DMS79 (cell line): Measurements from ENCODE around the gene APCS.

ENCODE experiments used
- DNase-seq: peaks from one replicate; lab custom pipeline; 2025; lab: John Stamatoyannopoulos, UW

APCS gene, protein sequence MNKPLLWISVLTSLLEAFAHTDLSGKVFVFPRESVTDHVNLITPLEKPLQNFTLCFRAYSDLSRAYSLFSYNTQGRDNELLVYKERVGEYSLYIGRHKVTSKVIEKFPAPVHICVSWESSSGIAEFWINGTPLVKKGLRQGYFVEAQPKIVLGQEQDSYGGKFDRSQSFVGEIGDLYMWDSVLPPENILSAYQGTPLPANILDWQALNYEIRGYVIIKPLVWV

DNA sequence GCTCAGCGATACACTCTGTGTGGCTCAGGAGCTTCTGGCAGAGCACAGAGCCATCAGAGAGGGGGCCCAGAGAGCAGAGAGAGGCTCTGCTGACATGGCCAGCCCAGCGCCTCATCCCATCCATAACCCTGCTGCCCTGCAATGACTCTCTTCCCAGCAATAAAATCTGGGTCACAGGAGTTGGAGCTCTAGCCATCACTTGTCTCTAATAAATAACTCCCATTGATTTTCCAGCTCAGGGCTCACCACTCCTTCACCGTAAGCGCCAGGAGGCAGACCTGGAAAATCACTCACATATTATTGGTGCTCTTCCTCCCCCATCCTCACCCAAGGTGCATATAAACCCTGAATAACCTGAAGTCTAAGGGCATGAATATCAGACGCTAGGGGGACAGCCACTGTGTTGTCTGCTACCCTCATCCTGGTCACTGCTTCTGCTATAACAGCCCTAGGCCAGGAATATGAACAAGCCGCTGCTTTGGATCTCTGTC is at the start of gene APCS:
Gene APCS, plus strand, starts transcription at position 366 of the 491 bp plus-strand sequence. Its CDS starts 96 bp downstream, at position 462.
- no peak for DNase-seq

DNA sequence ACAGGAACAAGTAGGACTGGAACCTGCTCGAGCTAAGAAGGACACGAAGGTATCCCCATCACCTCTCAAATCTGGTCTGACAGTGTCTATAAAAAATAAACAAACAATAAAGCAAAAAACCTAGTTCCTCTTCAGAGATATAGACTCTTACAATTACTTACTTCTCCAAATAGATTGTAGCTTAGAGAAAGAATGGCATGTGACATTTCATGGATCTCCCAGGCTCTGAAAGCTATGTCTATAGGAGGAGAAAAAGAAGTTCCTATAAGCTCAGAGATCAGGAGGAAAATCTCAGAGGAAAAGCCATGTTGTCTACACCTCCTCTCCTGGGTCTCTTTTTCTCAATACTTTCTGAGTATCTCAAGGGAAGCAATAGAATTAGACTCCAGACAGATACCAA is 39.5 kb upstream of the APCS start:
- DNase-seq = no peak

GRCh38 chr1:159554261-159554660 is 33.4 kb upstream of the APCS start:
- DNase-seq = no peak

DNA sequence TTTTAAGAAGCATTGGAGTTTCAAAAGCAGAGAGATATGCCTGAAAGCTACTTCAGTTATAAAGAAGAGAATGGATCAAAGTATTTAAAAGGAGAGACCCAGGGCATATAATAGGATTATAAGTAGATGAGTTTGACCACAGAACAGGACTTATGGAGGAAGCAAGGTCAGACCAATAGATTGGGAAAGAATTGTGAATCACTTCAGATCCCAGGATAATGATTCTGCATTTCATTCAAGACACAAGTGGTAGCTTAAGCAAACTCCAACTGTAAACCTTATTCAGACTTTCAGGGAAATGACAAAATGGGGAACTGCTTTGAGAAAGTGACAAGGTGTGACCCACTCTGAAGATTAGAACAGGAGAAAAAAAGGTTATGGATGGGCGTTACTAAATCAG is 32.9 kb upstream of the APCS start:
- DNase-seq = no peak

GRCh38 chr1:159556931-159557369 is 30.7 kb upstream of the APCS start:
- no peak for DNase-seq

DNA sequence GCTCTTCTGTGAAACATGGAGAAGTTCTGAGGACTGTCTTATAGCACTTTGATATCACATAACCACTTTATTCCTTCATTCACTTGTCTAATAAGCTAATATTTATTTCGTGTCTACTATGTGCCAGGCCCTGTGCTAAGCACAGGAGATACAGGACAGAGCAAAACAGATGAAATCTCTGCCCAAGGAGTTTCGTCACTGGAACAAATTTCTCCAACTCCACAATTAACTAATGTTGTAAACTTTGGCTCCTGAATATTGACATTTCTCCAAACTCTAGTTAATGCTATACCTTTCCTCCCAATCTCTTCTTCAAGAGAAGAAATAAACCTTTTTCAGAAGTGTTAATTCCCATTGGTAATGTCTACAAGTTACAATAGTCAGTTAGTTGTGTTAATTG is 27.0 kb upstream of the APCS start:
- no peak for DNase-seq

DNA sequence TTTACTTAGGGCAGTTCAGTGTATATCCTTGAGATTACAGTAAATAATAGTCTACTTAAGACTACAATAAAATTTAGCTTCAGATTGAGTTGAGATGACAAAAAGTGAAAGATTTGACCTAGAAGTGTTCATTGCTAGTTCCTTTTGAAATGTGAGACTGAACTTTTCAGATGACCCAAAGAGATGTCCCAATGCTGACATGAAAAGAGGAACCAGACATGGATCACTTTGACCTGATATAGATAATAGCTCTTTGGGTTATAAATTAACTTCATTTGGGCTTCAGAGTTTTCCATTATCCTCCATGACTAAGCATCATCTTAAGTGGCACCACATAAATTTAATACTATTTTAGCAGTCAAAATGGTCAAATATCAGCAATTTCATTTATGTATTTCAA is 26.1 kb upstream of the APCS start:
- DNase-seq = no peak

DNA sequence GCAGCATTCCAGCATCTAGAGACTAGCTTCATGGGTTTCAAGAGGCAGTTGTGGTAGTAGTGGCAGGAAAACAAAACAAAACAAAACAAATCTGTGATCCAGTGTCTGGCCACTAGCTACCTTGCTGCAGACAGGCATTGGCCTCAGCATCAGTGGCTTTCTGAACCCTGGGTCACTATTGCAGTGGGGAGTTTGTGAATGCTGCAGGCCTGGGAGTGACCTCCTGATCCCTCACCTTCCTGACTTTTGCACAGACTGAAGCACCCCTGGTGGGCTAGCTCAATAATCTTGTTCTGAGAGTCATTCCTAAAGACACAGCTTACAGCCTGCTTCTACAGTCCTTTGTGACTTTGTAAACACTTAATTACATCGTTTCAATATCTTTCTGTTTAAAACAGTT is 24.9 kb upstream of the APCS start:
- DNase-seq = no peak

- no peak for DNase-seq
These were observed 10.2 kb upstream of the APCS start for GRCh38 chr1:159577446-159577845.

DNA sequence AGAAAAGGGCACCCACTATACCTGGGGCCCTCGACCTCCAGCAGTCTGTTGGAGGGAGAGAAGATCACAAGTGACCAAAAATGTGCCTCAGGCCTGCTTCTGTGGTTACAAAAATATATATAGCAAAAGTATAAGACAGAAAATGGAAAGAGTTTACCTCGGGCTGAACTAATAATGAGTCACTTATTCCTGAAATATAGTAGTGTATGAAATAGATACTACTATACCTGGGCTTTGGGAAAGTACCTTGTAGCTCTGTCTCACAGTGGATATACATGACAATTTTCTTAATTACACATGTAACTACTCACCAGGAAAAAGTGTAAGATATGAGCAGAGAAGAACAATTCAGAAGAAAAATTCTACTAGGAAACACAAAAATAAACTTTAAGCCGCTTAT is 7.3 kb upstream of the APCS start:
- no peak for DNase-seq

DNA sequence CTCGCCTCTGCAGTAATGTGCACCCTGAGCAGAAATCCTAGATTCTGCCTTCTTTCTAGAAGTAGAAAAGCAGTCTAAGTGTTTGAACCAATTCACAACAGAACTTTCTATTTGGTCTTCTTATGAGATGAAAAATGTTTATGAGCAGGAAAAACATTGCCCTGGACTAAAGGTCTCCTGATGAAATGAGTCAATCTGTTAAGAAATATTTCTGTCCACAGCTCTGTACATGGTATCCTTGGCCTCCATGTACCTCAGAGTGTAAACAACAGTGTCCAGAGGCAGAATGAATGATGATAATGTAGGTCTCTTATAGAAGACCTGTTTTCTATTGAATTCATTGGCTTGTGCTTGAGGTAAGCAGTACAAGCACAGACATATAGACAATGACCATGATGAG is 6.2 kb upstream of the APCS start:
- DNase-seq = no peak

DNA sequence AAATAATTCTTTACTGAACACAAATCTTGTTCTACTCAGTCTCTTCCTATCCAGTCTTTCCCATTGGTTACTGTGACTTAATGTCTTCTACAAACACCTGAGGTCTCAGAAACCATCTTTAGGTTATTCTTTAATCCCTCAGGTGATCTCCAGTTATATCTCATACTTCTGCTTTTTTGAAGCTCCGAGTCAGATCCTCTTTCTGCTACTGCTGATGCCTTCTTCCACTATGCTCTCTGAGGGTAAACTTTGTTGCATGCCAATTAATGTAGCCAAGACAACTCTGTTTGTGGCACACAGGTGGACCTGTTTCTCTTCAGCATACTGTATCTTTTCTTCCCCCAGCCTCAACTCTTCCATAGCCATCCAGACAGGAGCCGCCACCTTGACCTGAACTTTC is 3.1 kb upstream of the APCS start:
- DNase-seq = no peak

- no peak for DNase-seq
These were observed 4.4 kb downstream of the APCS start for GRCh38 chr1:159591981-159592380.

DNA sequence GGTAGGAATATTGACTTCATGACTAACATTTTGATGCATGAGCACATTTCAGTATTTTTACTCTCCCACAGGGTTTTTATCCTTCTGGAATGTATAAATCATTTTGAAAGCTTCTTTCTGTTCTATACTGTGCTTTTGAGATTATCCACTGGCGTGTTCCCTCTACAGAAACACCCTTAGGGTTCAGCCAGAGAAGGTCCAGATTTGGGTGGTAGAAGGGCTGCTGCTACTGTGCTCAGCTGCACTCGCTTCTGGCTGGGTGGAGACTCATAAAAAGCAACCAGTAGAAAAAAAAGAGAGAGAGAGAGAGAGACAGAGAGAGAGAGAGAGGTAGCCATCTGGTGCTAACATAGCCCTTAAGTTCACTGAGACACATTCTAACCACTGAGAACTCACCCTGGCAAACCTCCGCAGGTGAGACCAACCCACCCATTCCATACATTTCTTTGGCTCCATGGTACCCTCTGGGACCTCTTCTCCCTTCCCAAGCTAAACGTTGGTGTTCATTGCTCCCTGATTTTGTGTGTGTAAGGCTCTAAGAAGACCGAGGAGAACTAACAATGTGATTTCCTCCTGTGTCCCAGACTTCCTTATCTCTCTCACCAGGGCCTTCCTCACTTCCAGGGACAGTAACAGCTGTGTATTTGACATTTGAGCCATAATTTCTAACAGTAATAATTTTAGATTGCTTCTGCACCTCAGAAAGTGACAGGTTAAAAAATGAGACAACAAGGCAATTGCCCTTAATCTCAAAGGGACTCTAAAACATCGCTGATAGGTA is 7.2 kb downstream of the APCS start:
- DNase-seq = no peak

GRCh38 chr1:159598196-159598595 is 10.6 kb downstream of the APCS start:
- DNase-seq = no peak

DNA sequence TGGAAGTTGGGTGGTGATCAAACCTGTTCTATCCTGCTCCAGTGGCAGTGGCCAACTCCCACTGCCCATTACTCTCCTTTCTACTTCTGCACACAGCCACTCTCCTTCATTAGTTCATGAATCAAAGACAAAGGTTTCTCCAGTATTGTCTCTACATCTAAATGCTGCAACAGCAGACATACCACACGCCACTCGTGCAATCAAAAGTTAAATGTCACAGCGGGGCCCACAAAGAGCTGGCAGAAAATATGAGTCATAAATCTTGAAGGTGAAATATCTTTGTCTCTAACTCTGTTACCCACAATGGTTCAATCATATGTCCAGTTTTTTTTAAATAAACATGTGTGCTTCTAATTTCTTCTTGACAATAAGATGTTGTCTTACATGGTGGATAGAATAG is 13.3 kb downstream of the APCS start:
- no peak for DNase-seq

GRCh38 chr1:159602501-159602999 is 14.9 kb downstream of the APCS start:
- no peak for DNase-seq

GRCh38 chr1:159612211-159612885 is 24.7 kb downstream of the APCS start:
- DNase-seq = no peak

- DNase-seq = no peak
These were observed 45.3 kb downstream of the APCS start for GRCh38 chr1:159632922-159633321.
